HCT116 (cell line): ENCODE results near the gene CAGE1.

Experiments
- CTCF ChIP-seq, 3 experiments: fragments of 200-600 bp in 1 of 3; sonication (generic) in 1 of 3; IDR thresholded peaks in 2 of 3; conservative IDR thresholded peaks in 1 of 3; 2 replicates each; pipeline ENCODE4 v1.5.1; 2012 to 2017; ENCODE audit warnings: low read depth in 2 of 3, low read length in 2 of 3, antibody characterized with exemption in 1 of 3, borderline replicate concordance in 1 of 3, control low read depth in 1 of 3, mild to moderate bottlenecking in 1 of 3, mixed read lengths in 1 of 3, mixed run types in 1 of 3, moderate library complexity in 1 of 3; ENCODE audit not compliant: insufficient read depth in 1 of 3
- TF ChIP-seq, protein P1 (sequence below): IDR thresholded peaks from 2 replicates; pipeline ENCODE4 v1.6.1; 2012

DNA sequence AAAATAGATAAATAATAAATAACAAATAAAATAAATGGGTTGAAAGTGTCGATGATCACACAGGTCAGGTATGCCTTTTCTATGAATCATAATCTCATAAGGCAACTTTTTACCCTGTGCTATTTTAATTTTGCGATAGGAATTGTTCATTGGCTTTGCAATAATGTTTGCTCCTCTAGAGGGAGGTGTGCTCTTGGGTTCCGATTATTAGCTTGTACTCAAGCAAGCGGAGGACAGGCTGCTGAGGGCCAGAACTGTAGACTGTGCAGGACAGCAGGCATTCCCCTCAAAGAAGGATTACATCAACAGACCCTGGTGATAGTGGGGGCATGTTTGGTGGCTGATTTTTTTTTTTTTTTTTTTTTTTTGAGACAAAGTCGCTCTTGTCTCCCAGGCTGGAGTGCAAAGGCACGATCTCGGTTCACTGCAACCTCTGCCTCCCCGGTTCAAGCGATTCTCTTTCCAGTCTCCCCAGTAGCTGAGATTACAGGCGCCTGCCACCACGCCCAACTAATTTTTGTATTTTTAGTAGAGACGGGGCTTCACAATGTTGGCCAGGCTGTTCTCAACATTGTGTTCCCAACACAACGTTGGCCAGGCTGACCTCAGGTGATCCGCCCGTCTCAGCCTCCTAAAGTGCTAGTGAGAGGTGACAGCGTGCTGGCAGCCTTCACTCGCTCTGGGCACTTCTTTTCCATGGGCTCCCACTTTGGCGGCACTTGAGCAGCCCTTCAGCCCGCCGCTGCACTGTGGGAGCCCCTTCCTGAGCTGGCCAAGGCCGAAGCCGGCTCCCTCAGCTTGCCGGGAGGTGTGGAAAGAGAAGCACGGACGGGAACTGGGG, 35.6 kb upstream of the CAGE1 start:
- TF ChIP-seq, protein P1, sequence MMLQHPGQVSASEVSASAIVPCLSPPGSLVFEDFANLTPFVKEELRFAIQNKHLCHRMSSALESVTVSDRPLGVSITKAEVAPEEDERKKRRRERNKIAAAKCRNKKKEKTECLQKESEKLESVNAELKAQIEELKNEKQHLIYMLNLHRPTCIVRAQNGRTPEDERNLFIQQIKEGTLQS = no peak
- TF ChIP-seq CTCF (IDR thresholded peaks at IDR 0.05 in 2 of 3, conservative IDR thresholded peaks at IDR 0.05 in 1 of 3; ENCODE audit: borderline replicate concordance in 1 of 3, insufficient read depth in 1 of 3, low read depth in 2 of 3, low read length in 2 of 3) = peak; percentile 55 to 61 (median 61); a peak in 5 of 6 replicates
